GM12891 (cell line): ENCODE results near the gene EPS8L1.
"Not testable (repeated sequence)": the region's sequence is repeated elsewhere in the genome, so short reads cannot be mapped to it uniquely, and the experiment has no call there.

Experiments
- POLR2A ChIP-seq: IDR thresholded peaks from 2 replicates; pipeline ENCODE4 v1.6.1; 2011; ENCODE audit warnings: low read depth, low read length, control low read depth
- POLR2AphosphoS5 ChIP-seq: IDR thresholded peaks from 2 replicates; pipeline ENCODE4 v1.6.1; 2011; ENCODE audit warnings: low read depth, low read length, control low read depth

DNA sequence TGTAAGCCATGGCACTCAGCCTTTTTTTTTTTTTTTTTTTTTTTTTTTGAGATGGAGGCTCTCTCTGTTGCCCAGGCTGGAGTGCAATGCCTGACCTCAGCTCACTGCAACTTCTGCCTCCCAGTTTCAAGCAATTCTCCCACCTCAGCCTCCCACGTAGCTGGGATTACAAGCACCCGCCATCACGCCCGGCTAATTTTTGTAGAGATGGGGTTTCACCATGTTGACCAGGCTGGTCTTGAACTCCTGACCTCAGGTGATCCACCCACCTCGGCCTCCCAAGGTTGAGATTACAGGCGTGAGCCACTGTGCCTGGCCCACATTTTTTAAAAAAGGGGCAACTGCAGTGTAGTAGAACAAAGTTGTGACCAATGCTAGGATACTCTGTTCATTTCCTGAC, 38.1 kb upstream of the EPS8L1 start:
- not testable (repeated sequence) for TF ChIP-seq POLR2AphosphoS5, POLR2A
